T-helper 2 cell (primary cell): Measurements from ENCODE around the gene DHX34.
"Not testable (repeated sequence)": the region's sequence is repeated elsewhere in the genome, so short reads cannot be mapped to it uniquely, and the experiment has no call there.

ENCODE experiments used
- DNase-seq, 5 experiments: peaks; one replicate each; pipeline versions ENCODE4 v3.0.0 to v3.0.0-alpha.2; 2012 to 2022

DHX34 gene

GRCh38 chr19:47390533-47391488 is 41.7 kb downstream of the DHX34 start:
- no peak for DNase-seq

- DNase-seq = peak; percentile 51 to 77 (median 73)
These were observed 42.6 kb downstream of the DHX34 start for GRCh38 chr19:47391510-47392223.

GRCh38 chr19:47398707-47399597 is 49.8 kb downstream of the DHX34 start:
- DNase-seq = no peak

GRCh38 chr19:47402504-47402903 is 53.4 kb downstream of the DHX34 start:
- DNase-seq = no peak

GRCh38 chr19:47404334-47405196 is 55.5 kb downstream of the DHX34 start:
- DNase-seq = no peak

DNA sequence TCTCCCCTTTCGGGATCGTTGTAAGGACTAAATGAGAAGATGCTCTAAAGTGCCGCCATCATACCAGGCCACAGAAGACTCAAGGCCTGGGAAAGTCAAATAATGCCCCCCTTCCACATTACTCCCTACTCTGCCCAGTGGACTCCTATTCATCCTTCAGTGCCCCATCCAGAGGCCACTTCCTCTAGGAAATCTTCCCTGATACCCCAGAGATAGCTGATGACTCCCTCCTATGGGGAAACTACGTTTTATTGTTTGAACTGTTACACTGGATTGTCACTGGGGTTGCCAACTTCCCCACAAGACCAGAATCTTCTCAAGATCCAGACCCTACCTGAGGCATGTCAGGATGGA is 56.1 kb downstream of the DHX34 start:
- DNase-seq = no peak

GRCh38 chr19:47405854-47406417 is 56.8 kb downstream of the DHX34 start:
- DNase-seq = no peak

- DNase-seq = no peak
These were observed 57.7 kb downstream of the DHX34 start for GRCh38 chr19:47406711-47407416.

DNA sequence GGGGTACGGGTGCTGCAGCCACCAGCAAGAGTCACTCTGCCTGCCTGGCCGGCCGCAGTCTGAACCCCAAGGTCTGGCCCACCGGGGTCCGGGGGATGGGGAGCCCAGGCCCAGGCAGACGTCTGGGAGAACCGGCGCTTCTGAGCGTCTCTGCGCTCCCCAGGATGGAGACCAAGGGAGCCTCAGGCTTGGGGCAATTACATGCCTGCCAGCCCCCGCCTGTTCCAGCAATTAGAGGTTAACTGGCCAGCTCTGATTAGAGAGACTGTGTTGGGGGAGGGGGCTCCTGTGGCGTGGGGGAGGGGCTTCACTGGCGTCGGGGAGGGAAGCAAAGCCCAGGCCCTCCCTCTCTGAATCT is 58.3 kb downstream of the DHX34 start:
- DNase-seq = no peak

- DNase-seq = no peak
These were observed 59.2 kb downstream of the DHX34 start for GRCh38 chr19:47408156-47408938.

DNA sequence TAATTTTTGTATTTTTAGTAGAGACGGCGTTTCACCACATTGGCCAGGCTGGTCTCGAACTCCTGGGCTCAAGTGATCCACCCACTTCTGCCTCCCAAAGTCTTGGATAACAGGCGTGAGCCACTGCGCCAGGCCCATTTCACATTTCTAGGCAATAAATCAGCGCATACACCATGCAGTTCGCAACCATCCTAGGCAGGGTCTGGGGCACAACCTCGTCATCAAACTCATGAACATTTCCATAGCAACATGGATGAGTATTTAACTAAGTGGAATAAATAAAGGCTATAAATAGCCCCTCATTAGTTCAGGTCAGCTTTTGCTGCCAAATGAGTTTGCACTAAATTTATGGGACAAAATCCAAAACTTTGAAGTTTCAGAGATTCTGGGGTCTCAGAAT is 62.0 kb downstream of the DHX34 start:
- no peak for DNase-seq

DNA sequence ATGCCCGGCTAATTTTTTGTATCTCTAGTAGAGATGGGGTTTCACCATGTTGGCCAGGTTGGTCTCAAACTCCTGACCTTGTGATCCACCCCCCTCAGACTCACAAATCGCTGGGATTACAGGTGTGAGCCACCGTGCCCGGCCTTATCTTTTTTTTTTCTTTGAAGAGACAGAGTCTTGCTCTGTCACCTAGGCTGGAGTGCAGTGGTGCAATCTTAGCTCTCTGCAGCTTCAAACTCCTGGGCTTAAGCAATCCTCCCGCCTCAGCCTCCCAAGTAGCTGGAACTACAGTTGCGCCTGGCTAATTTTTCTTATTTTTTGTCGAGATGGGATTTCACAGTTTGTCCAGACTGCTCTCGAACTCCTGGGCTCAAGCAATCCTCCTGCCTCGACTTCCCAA is 62.6 kb downstream of the DHX34 start:
- DNase-seq = not testable (repeated sequence)

DNA sequence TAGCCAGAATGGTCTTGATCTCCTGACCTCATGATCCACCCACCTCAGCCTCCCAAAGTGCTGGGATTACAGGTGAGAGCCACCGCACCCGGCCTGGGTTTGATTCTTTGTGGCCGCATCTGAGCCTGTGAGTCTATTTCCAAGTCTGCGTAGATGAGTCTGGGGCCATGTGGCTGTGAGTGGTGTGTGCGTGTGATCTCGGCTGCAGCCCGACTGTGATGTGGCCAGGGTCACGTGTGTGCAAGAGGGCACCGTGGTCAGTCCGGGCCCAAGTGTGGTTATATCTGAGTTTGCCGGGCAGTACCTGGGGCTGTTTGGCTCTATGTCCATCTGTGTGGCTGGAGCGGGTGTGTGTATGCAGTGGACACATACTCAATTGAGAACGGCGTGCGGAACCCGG is 64.8 kb downstream of the DHX34 start:
- DNase-seq = no peak

- DNase-seq = no peak
These were observed 65.4 kb downstream of the DHX34 start for GRCh38 chr19:47414469-47414868.

GRCh38 chr19:47415953-47416642 is 67.0 kb downstream of the DHX34 start:
- no peak for DNase-seq

DNA sequence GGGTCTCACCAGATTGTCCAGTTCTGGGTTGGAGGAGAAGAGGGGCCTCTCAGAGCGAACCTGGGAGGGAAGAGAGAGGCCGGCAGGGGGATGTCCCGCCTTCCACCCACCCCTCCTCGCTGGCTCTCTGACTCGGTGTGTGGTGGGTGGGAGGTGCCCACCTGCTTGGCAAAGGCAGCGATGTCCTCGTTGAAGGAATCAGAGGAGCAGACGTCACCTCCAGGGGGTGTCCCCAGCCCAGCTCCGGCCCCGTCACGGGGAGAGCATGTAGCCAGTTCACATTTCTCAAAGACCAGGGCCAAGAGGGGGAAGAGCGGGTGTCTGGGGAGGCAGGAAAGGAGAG is 67.5 kb downstream of the DHX34 start:
- no peak for DNase-seq

DNA sequence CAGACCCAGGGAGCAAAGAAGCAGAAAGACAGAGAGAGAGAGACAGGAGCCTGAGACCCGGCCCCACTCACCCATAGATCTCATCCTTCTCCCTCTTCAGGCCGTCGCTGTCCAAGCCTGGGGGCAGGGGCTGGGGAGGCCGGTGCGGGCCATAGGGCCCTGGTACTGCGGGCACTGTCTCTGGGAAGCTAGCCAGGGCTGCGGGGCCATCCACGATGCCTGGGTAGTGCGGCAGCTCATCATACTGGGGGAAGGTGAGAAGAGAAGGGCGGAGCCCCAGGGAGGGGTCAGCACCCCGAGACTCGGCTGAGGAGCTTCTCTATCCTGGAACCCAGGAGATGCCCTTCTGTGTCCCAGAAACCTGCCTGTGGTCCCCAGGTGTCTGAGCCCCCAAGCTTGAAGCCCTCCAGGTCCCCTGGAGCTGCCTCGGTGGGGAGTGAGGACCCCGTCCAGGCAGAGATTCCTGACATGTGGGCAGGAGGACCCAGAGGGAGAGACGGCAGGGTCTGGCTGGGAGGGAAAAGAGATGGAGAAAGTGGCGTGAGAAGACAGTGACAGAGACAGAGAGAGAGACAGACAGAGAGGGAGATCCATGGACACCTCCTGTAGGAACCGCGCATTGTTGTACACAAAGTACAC is 68.1 kb downstream of the DHX34 start:
- no peak for DNase-seq

- DNase-seq = no peak
These were observed 68.9 kb downstream of the DHX34 start for GRCh38 chr19:47417746-47418691.
